Measurements from ENCODE around the gene PDAP1.
"Not testable (repeated sequence)": the region's sequence is repeated elsewhere in the genome, so short reads cannot be mapped to it uniquely, and the experiment has no call there.

PDAP1 gene

GRCh38 chr7:99394188-99394502 lies 14.3 kb downstream of the PDAP1 start:
- no peaks in the 10 kb centered on the region for H3K27me3 ChIP-seq (ENCODE audit: control insufficient read depth, insufficient read depth, low read length)
- H3K9ac ChIP-seq (ENCODE audit: low read depth, low read length): no peak overlapping the region
- no peaks in the 10 kb centered on the region for H3K9me3 ChIP-seq (ENCODE audit: control insufficient read depth, insufficient read depth, low read length)
- peaks cover 4% of the 10 kb centered on the region; the same call in 1 of the 2 replicates for H3K4me1 ChIP-seq (ENCODE audit: control insufficient read depth, insufficient read depth, low read length)
- H3K4me3 ChIP-seq (ENCODE audit: low read depth, low read length): no peak overlapping the region
- peaks cover 69% of the 10 kb centered on the region for H3K36me3 ChIP-seq (ENCODE audit: control insufficient read depth, insufficient read depth, low read length)
- H3K27ac ChIP-seq (ENCODE audit: low read depth, low read length): no peak overlapping the region

GRCh38 chr7:99393355-99394187 lies 14.8 kb downstream of the PDAP1 start:
- Histone ChIP-seq H3K27ac (ENCODE audit: low read depth, low read length) (peak overlapping the region; percentile 90), H3K4me1 (ENCODE audit: control insufficient read depth, insufficient read depth, low read length) (peaks cover 4% of the 10 kb centered on the region; the same call in 1 of the 2 replicates), H3K36me3 (ENCODE audit: control insufficient read depth, insufficient read depth, low read length) (peaks cover 63% of the 10 kb centered on the region), H3K9ac (ENCODE audit: low read depth, low read length) (peak overlapping the region; percentile 67), H3K9me3 (ENCODE audit: control insufficient read depth, insufficient read depth, low read length) (no peaks in the 10 kb centered on the region), H3K27me3 (ENCODE audit: control insufficient read depth, insufficient read depth, low read length) (no peaks in the 10 kb centered on the region), H3K4me3 (ENCODE audit: low read depth, low read length) (peak overlapping the region; percentile 73)

DNA sequence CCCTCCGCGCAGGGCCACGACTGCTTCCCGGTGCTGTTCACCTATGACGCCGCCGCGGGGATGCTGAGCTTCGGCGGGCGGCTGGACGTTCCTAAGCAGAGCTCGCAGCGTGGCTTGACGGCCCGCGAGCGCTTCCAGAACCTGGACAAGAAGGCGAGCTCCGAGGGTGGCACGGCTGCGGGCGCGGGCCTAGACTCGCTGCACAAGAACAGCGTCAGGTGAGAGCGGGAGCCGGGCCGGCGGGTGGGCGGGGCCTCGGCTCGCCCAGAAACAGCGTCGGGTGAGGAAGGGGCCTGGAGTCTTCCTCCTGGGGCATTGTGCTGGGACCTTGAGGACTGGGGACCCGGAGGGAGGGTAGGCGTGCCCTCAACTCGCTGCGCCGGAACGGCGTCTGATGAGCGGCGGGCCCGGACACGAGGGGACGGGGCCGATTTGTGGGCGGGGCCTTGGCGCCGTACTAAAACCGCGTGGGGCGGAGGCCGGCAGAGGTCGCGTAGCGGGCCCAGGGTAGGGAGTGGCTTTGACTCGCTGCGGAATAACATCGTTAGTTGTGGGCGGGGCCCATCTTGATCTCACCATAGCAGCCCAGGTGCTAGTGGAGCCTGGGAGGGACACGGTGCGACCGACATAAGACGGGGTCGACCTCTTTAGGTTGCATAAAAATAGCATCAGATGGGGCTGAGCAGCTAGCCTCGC lies 15.6 kb downstream of the PDAP1 start:
- peaks cover 63% of the 10 kb centered on the region for H3K36me3 ChIP-seq (ENCODE audit: control insufficient read depth, insufficient read depth, low read length)
- H3K4me3 ChIP-seq (ENCODE audit: low read depth, low read length): peak overlapping the region; percentile 73
- peaks cover 4% of the 10 kb centered on the region; the same call in 1 of the 2 replicates for H3K4me1 ChIP-seq (ENCODE audit: control insufficient read depth, insufficient read depth, low read length)
- no peaks in the 10 kb centered on the region for H3K9me3 ChIP-seq (ENCODE audit: control insufficient read depth, insufficient read depth, low read length)
- H3K27ac ChIP-seq (ENCODE audit: low read depth, low read length): peak overlapping the region; percentile 90
- no peaks in the 10 kb centered on the region for H3K27me3 ChIP-seq (ENCODE audit: control insufficient read depth, insufficient read depth, low read length)
- peak overlapping the region; percentile 67 for H3K9ac ChIP-seq (ENCODE audit: low read depth, low read length)

DNA sequence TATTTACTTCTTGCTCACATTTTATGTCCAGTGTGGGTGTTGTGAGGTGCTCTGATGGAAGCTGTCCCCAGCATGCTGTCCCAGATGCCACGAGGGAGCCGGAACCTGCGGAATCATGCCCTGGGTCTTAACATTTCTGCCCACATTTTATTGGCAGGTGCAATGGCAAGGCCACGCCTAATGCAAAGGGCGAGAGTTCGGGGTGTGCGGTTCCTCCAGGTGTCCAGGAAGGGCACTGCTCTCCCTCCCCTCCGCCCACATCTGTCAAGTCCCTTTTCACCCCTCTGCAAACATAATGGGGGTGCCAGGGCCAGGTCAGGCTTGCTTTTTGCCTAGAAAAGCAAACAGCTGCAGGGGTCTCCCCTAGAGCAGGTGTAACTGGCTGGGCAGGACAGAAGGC lies 16.4 kb downstream of the PDAP1 start:
- H3K4me3 ChIP-seq (ENCODE audit: low read depth, low read length): peak overlapping the region; percentile 73
- no peak overlapping the region for H3K27ac ChIP-seq (ENCODE audit: low read depth, low read length)
- no peak overlapping the region for H3K9ac ChIP-seq (ENCODE audit: low read depth, low read length)

DNA sequence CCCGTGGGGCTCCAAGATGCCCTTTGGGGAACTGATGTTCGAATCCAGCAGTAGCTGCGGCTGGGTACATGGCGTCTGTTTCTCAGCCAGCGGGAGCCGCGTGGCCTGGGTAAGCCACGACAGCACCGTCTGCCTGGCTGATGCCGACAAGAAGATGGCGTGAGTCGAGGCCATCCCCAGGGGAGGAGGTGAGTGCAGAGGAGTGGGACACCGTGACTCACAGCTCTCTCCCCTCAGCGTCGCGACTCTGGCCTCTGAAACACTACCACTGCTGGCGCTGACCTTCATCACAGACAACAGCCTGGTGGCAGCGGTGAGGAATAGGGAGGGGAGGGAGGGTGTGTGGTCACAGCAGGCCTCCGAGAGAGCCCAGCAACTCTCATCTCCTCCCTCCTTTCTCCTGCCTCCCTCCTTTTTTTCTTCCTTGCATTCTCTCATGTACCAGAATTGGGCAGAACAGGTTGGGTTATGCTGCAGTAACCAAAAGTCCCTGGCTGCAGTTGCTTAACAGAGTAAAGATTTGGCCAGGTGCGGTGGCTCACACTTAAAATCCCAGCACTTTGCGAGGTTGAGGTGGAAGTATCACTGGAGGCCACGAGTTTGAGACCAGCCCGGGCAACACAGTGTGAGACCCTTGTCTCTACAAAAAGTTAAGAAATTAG lies 17.3 kb downstream of the PDAP1 start:
- no peak overlapping the region for H3K4me3 ChIP-seq (ENCODE audit: low read depth, low read length)
- H3K27me3 ChIP-seq (ENCODE audit: control insufficient read depth, insufficient read depth, low read length): no peaks in the 10 kb centered on the region
- no peak overlapping the region for H3K9ac ChIP-seq (ENCODE audit: low read depth, low read length)
- H3K4me1 ChIP-seq (ENCODE audit: control insufficient read depth, insufficient read depth, low read length): peaks cover 4% of the 10 kb centered on the region; the same call in 1 of the 2 replicates
- H3K36me3 ChIP-seq (ENCODE audit: control insufficient read depth, insufficient read depth, low read length): peaks cover 56% of the 10 kb centered on the region
- H3K9me3 ChIP-seq (ENCODE audit: control insufficient read depth, insufficient read depth, low read length): no peaks in the 10 kb centered on the region
- no peak overlapping the region for H3K27ac ChIP-seq (ENCODE audit: low read depth, low read length)

More for the DNA sequence above, 16.4 kb downstream of the PDAP1 start:
- H3K36me3 ChIP-seq (ENCODE audit: control insufficient read depth, insufficient read depth, low read length): peaks cover 56% of the 10 kb centered on the region
- peaks cover 4% of the 10 kb centered on the region; the same call in 1 of the 2 replicates for H3K4me1 ChIP-seq (ENCODE audit: control insufficient read depth, insufficient read depth, low read length)
- H3K9me3 ChIP-seq (ENCODE audit: control insufficient read depth, insufficient read depth, low read length): no peaks in the 10 kb centered on the region
- H3K27me3 ChIP-seq (ENCODE audit: control insufficient read depth, insufficient read depth, low read length): no peaks in the 10 kb centered on the region

GRCh38 chr7:99389772-99390171 lies 18.6 kb downstream of the PDAP1 start:
- peaks cover 4% of the 10 kb centered on the region; the same call in 1 of the 2 replicates for H3K4me1 ChIP-seq (ENCODE audit: control insufficient read depth, insufficient read depth, low read length)
- no peaks in the 10 kb centered on the region for H3K27me3 ChIP-seq (ENCODE audit: control insufficient read depth, insufficient read depth, low read length)
- H3K9me3 ChIP-seq (ENCODE audit: control insufficient read depth, insufficient read depth, low read length): no peaks in the 10 kb centered on the region
- no peak overlapping the region for H3K9ac ChIP-seq (ENCODE audit: low read depth, low read length)
- no peak overlapping the region for H3K4me3 ChIP-seq (ENCODE audit: low read depth, low read length)
- H3K36me3 ChIP-seq (ENCODE audit: control insufficient read depth, insufficient read depth, low read length): peaks cover 43% of the 10 kb centered on the region
- no peak overlapping the region for H3K27ac ChIP-seq (ENCODE audit: low read depth, low read length)

- Histone ChIP-seq H3K9ac (ENCODE audit: low read depth, low read length) (no peak overlapping the region), H3K9me3 (ENCODE audit: control insufficient read depth, insufficient read depth, low read length) (no peaks in the 10 kb centered on the region), H3K4me3 (ENCODE audit: low read depth, low read length) (no peak overlapping the region), H3K4me1 (ENCODE audit: control insufficient read depth, insufficient read depth, low read length) (no peaks in the 10 kb centered on the region; the same call in 1 of the 2 replicates), H3K27ac (ENCODE audit: low read depth, low read length) (no peak overlapping the region), H3K36me3 (ENCODE audit: control insufficient read depth, insufficient read depth, low read length) (peaks cover 34% of the 10 kb centered on the region), H3K27me3 (ENCODE audit: control insufficient read depth, insufficient read depth, low read length) (no peaks in the 10 kb centered on the region)
Measured at GRCh38 chr7:99387912-99388311, 20.5 kb downstream of the PDAP1 start.

- not testable (repeated sequence) for H3K9me3 ChIP-seq (ENCODE audit: control insufficient read depth, insufficient read depth, low read length); H3K9ac ChIP-seq (ENCODE audit: low read depth, low read length); H3K27ac ChIP-seq (ENCODE audit: low read depth, low read length); H3K27me3 ChIP-seq (ENCODE audit: control insufficient read depth, insufficient read depth, low read length); H3K4me1 ChIP-seq (ENCODE audit: control insufficient read depth, insufficient read depth, low read length); H3K4me3 ChIP-seq (ENCODE audit: low read depth, low read length)
- peaks cover 34% of the 10 kb centered on the region for H3K36me3 ChIP-seq (ENCODE audit: control insufficient read depth, insufficient read depth, low read length)
Measured at GRCh38 chr7:99387239-99387635, 21.2 kb downstream of the PDAP1 start.

- H3K9ac ChIP-seq (ENCODE audit: low read depth, low read length): no peak overlapping the region
- no peaks in the 10 kb centered on the region for H3K4me1 ChIP-seq (ENCODE audit: control insufficient read depth, insufficient read depth, low read length)
- no peaks in the 10 kb centered on the region for H3K27me3 ChIP-seq (ENCODE audit: control insufficient read depth, insufficient read depth, low read length)
- H3K4me3 ChIP-seq (ENCODE audit: low read depth, low read length): no peak overlapping the region
- H3K27ac ChIP-seq (ENCODE audit: low read depth, low read length): no peak overlapping the region
- H3K36me3 ChIP-seq (ENCODE audit: control insufficient read depth, insufficient read depth, low read length): peaks cover 34% of the 10 kb centered on the region
- H3K9me3 ChIP-seq (ENCODE audit: control insufficient read depth, insufficient read depth, low read length): no peaks in the 10 kb centered on the region
Measured at GRCh38 chr7:99386584-99387238, 21.7 kb downstream of the PDAP1 start.

- H3K36me3 ChIP-seq (ENCODE audit: control insufficient read depth, insufficient read depth, low read length): peaks cover 33% of the 10 kb centered on the region
Measured at GRCh38 chr7:99385564-99385963, 22.8 kb downstream of the PDAP1 start.

More at GRCh38 chr7:99385564-99385963, 22.8 kb downstream of the PDAP1 start:
- Histone ChIP-seq H3K9me3 (ENCODE audit: control insufficient read depth, insufficient read depth, low read length) (no peaks in the 10 kb centered on the region), H3K4me3 (ENCODE audit: low read depth, low read length) (no peak overlapping the region), H3K27me3 (ENCODE audit: control insufficient read depth, insufficient read depth, low read length) (no peaks in the 10 kb centered on the region), H3K9ac (ENCODE audit: low read depth, low read length) (no peak overlapping the region), H3K27ac (ENCODE audit: low read depth, low read length) (no peak overlapping the region), H3K4me1 (ENCODE audit: control insufficient read depth, insufficient read depth, low read length) (no peaks in the 10 kb centered on the region)

Measured in HUES48 (cell line).